Hepatocyte (in vitro differentiated cells): ENCODE data around the gene MIS18A. TPM values are rescaled to one million over a fixed set of nuclear protein-coding genes. Genes with fewer than 3 reads are reported as not detected.
"Not testable (repeated sequence)": the region's sequence is repeated elsewhere in the genome, so short reads cannot be mapped to it uniquely, and the experiment has no call there.

ENCODE experiments used
- DNase-seq: peaks from one replicate; pipeline ENCODE4 v3.0.0-alpha.2; 2016; ENCODE audit warnings: low spot score
- H2AFZ ChIP-seq: fragments of 200-600 bp; sonication (generic); 2 replicates; pipeline ENCODE4 v1.6.0; 2016; ENCODE audit warnings: antibody characterized with exemption, mild to moderate bottlenecking
- H3K27ac ChIP-seq: fragments of 200-600 bp; sonication (generic); 2 replicates; pipeline ENCODE4 v1.5.1; 2016; ENCODE audit warnings: mild to moderate bottlenecking
- H3K27me3 ChIP-seq: fragments of 200-600 bp; sonication (generic); 2 replicates; pipeline ENCODE4 v1.6.1; 2016
- H3K36me3 ChIP-seq: fragments of 200-600 bp; sonication (generic); replicated peaks from 2 replicates; pipeline ENCODE4 v1.5.1; 2016; ENCODE audit warnings: low read depth; ENCODE audit not compliant: insufficient read depth
- H3K4me1 ChIP-seq: fragments of 200-600 bp; sonication (generic); 2 replicates; pipeline ENCODE4 v1.5.1; 2016; ENCODE audit warnings: mild to moderate bottlenecking, moderate library complexity; ENCODE audit not compliant: insufficient read depth
- H3K4me2 ChIP-seq: fragments of 200-600 bp; sonication (generic); 2 replicates; pipeline ENCODE4 v1.6.0; 2016
- H3K4me3 ChIP-seq: fragments of 200-600 bp; sonication (generic); 2 replicates; pipeline ENCODE4 v1.5.1; 2016; ENCODE audit warnings: mild to moderate bottlenecking
- H3K79me2 ChIP-seq: fragments of 200-600 bp; sonication (generic); 2 replicates; pipeline ENCODE4 v1.6.0; 2017; ENCODE audit warnings: mild to moderate bottlenecking
- H3K9me2 ChIP-seq: fragments of 200-600 bp; sonication (generic); replicated peaks from 2 replicates; pipeline ENCODE4 v1.6.0; 2017; ENCODE audit warnings: mild to moderate bottlenecking; ENCODE audit not compliant: insufficient read depth
- H3K9me3 ChIP-seq: fragments of 200-600 bp; sonication (generic); 2 replicates; pipeline ENCODE4 v1.5.1; 2016; ENCODE audit warnings: low read depth, mild to moderate bottlenecking
- H4K20me1 ChIP-seq: fragments of 200-600 bp; sonication (generic); 2 replicates; pipeline ENCODE4 v1.6.0; 2016; ENCODE audit warnings: mild to moderate bottlenecking; ENCODE audit not compliant: insufficient read depth, poor library complexity, severe bottlenecking
- CTCF ChIP-seq: fragments of 200-600 bp; sonication (generic); IDR thresholded peaks from 2 replicates; pipeline ENCODE4 v1.5.1; 2016; ENCODE audit warnings: antibody characterized with exemption, mild to moderate bottlenecking; ENCODE audit not compliant: poor library complexity
- EZH2 ChIP-seq: fragments of 200-600 bp; sonication (generic); IDR thresholded peaks from 2 replicates; pipeline ENCODE4 v1.6.1; 2016; ENCODE audit warnings: antibody characterized with exemption, mild to moderate bottlenecking, borderline replicate concordance
- EZH2phosphoT487 ChIP-seq: fragments of 200-600 bp; sonication (generic); IDR thresholded peaks from one replicate; pipeline ENCODE4 v1.6.1; 2018; ENCODE audit warnings: antibody characterized with exemption, mild to moderate bottlenecking, low read depth, moderate library complexity; ENCODE audit not compliant: unreplicated experiment, severe bottlenecking
- WGBS: methylation state at CpG from one replicate; pipeline ENCODE4 v1.1.6; 2016; ENCODE audit warnings: low lambda C conversion rate; ENCODE audit errors: missing lambda C conversion rate; 5-methylcytosine and 5-hydroxymethylcytosine counted together
- polyA plus RNA-seq: library from polyadenylated mRNA; unstranded; fragments of >200 nt; fragmentation: Nextera tagmentation; extraction: Ambion mirVana; gene quantifications from 2 replicates; pipeline ENCODE4 v1.2.1, GENCODE V29; 2016
- total RNA-seq: library from RNA; depleted of rRNA; stranded (reverse); fragments of >200 nt; gene quantifications from 2 replicates; pipeline ENCODE4 v1.2.3, GENCODE V29; 2014

Gene MIS18A
- total and polyA plus RNA-seq, 2 experiments from 2014 or later = 9.4 to 11.2 TPM

GRCh38 chr21:32276671-32277070 is 2.2 kb downstream of the MIS18A start:
- no peaks in the 10 kb centered on the region for H3K27me3 ChIP-seq
- H3K4me2 ChIP-seq = no peak overlapping the region
- no peaks in the 10 kb centered on the region for H3K9me2 ChIP-seq
- H3K79me2 ChIP-seq = peaks cover 17% of the 10 kb centered on the region
- TF ChIP-seq EZH2 = no peak
- TF ChIP-seq CTCF = no peak
- no peak for TF ChIP-seq EZH2phosphoT487
- H3K27ac ChIP-seq = no peak overlapping the region
- 88% methylated on average over 4 of the region's 4 CpGs for WGBS
- no peak for DNase-seq
- no peaks in the 10 kb centered on the region for H3K36me3 ChIP-seq
- H4K20me1 ChIP-seq = no peaks in the 10 kb centered on the region
- no peak overlapping the region for H3K4me3 ChIP-seq
- H3K9me3 ChIP-seq = no peaks in the 10 kb centered on the region
- H3K4me1 ChIP-seq = peaks cover 12% of the 10 kb centered on the region
- no peak overlapping the region for H2AFZ ChIP-seq

- Histone ChIP-seq H3K27ac (no peak overlapping the region), H3K4me1 (no peaks in the 10 kb centered on the region), H3K9me2 (no peaks in the 10 kb centered on the region), H3K27me3 (no peaks in the 10 kb centered on the region), H3K4me2 (no peak overlapping the region), H3K79me2 (no peaks in the 10 kb centered on the region), H3K4me3 (no peak overlapping the region), H3K36me3 (no peaks in the 10 kb centered on the region), H4K20me1 (no peaks in the 10 kb centered on the region), H3K9me3 (no peaks in the 10 kb centered on the region), H2AFZ (no peak overlapping the region)
- 64% methylated on average over 4 of the region's 4 CpGs for WGBS
- TF ChIP-seq EZH2phosphoT487 (no peak), EZH2 (no peak), CTCF (no peak)
- no peak for DNase-seq
Observed at GRCh38 chr21:32270748-32271147, 8.1 kb downstream of the MIS18A start.

GRCh38 chr21:32265321-32265720 is 13.5 kb downstream of the MIS18A start:
- H3K9me3 ChIP-seq, H2AFZ ChIP-seq, H3K79me2 ChIP-seq, H3K4me3 ChIP-seq, H3K27ac ChIP-seq, H3K9me2 ChIP-seq, H3K27me3 ChIP-seq, DNase-seq, H3K4me1 ChIP-seq, H3K36me3 ChIP-seq, H4K20me1 ChIP-seq, H3K4me2 ChIP-seq: not testable (repeated sequence)
- 92% methylated on average over 18 of the region's 23 CpGs for WGBS

- peaks cover 7% of the 10 kb centered on the region for H3K4me1 ChIP-seq
- no peaks in the 10 kb centered on the region for H3K27me3 ChIP-seq
- no peaks in the 10 kb centered on the region for H4K20me1 ChIP-seq
- no peaks in the 10 kb centered on the region for H3K79me2 ChIP-seq
- no peak overlapping the region for H3K27ac ChIP-seq
- no peak overlapping the region for H3K4me3 ChIP-seq
- H2AFZ ChIP-seq = no peak overlapping the region
- no peaks in the 10 kb centered on the region for H3K9me2 ChIP-seq
- no peaks in the 10 kb centered on the region for H3K36me3 ChIP-seq
- no peaks in the 10 kb centered on the region for H3K9me3 ChIP-seq
- DNase-seq = no peak
- H3K4me2 ChIP-seq = no peak overlapping the region
- TF ChIP-seq EZH2phosphoT487 = no peak
- no peak for TF ChIP-seq EZH2
- TF ChIP-seq CTCF = no peak
- WGBS = 91% methylated on average over 5 of the region's 5 CpGs
Observed at GRCh38 chr21:32261929-32262328, 16.9 kb downstream of the MIS18A start.
